HepG2 (cell line): Measurements from ENCODE around the gene ATP9B. TPM values are rescaled to one million over a fixed set of nuclear protein-coding genes. Genes with fewer than 3 reads are reported as not detected.

ENCODE experiments used
- ATAC-seq: fragments of 200-7000 bp; cut with Tn5 transposase; 3 replicates; pipeline ENCODE4 v1.9.1; 2020; ENCODE audit warnings: mild to moderate bottlenecking, moderate library complexity
- BruUV-seq: library from RNA; stranded (reverse); fragments of 400-500 nt; replicated peaks from 2 replicates; lab custom pipeline; 2021; lab: Mats Ljungman, UMichigan
- CTCF ChIA-PET: fragments of 300-600 bp; formaldehyde crosslinking; extraction: SDS; loops from one replicate; lab custom pipeline; 2021; ENCODE audit warnings: low total read pairs, inconsistent platforms, low intra/inter-chr PET ratio; lab: Yijun Ruan, JAX
- POLR2A ChIA-PET: fragments of 350-600 bp; sonication (Branson Sonifier 250); formaldehyde crosslinking; loops from one replicate; lab custom pipeline; 2020; ENCODE audit warnings: antibody characterized with exemption, inconsistent platforms; lab: Yijun Ruan, JAX
- DNase-seq: peaks from one replicate; pipeline ENCODE4 v3.0.0-alpha.2; 2015; ENCODE audit warnings: low spot score
- FAIRE-seq: peaks from 3 replicates; lab custom pipeline; 2011; peaks lifted over from hg19 to GRCh38; lab: Jason Lieb, UNC
- H2AFZ ChIP-seq: one replicate; pipeline ENCODE4 v1.6.1; 2011; ENCODE audit warnings: low read length, inconsistent platforms
- H3K27ac ChIP-seq: fragments of 300-600 bp; 3 replicates; pipeline ENCODE4 v1.8.0; 2011; ENCODE audit warnings: mixed run types, mild to moderate bottlenecking, mixed read lengths, low read length, inconsistent platforms; ENCODE audit not compliant: insufficient read depth; ENCODE audit errors: extremely low read length
- H3K27me3 ChIP-seq, 2 experiments: fragments of 200-600 bp in 1 of 2; 2 replicates in 1 of 2; 3 replicates in 1 of 2; pipeline versions ENCODE4 v1.6.0 to v1.8.0; 2011; ENCODE audit warnings: low read length in 2 of 2, mild to moderate bottlenecking in 2 of 2, moderate library complexity in 2 of 2, inconsistent platforms in 1 of 2; ENCODE audit not compliant: insufficient read depth in 2 of 2, control insufficient read depth in 1 of 2
- H3K36me3 ChIP-seq, 2 experiments: fragments of 200-600 bp in 1 of 2; replicated peaks in 1 of 2; 2 replicates in 1 of 2; 3 replicates in 1 of 2; pipeline versions ENCODE4 v1.5.1 to v1.8.0; 2011; ENCODE audit warnings: low read length in 2 of 2, inconsistent platforms in 1 of 2; ENCODE audit not compliant: insufficient read depth in 2 of 2, control insufficient read depth in 1 of 2
- H3K4me1 ChIP-seq: 2 replicates; pipeline ENCODE4 v1.5.1; 2012; ENCODE audit warnings: low read length, inconsistent platforms; ENCODE audit not compliant: insufficient read depth
- H3K4me2 ChIP-seq: 2 replicates; pipeline ENCODE4 v1.6.0; 2011; ENCODE audit warnings: low read depth, low read length, inconsistent platforms
- H3K4me3 ChIP-seq, 3 experiments: fragments of 200-600 bp in 1 of 3; sonication (generic), shearing (Covaris generic) in 1 of 3; replicated peaks in 1 of 3; 2 replicates each; pipeline ENCODE4 v1.5.1; 2011 to 2016; ENCODE audit warnings: low read length in 3 of 3, inconsistent platforms in 2 of 3, low read depth in 2 of 3, mild to moderate bottlenecking in 2 of 3, control low read depth in 1 of 3, mixed read lengths in 1 of 3; ENCODE audit not compliant: insufficient read depth in 1 of 3
- H3K79me2 ChIP-seq: one replicate; pipeline ENCODE4 v1.6.1; 2011; ENCODE audit warnings: low read length, inconsistent platforms; ENCODE audit not compliant: insufficient read depth
- H3K9ac ChIP-seq: 2 replicates; pipeline ENCODE4 v1.6.0; 2011; ENCODE audit warnings: mild to moderate bottlenecking, low read depth, low read length, inconsistent platforms; ENCODE audit not compliant: insufficient read depth
- H3K9me3 ChIP-seq: 2 replicates; pipeline ENCODE4 v1.5.1; 2012; ENCODE audit warnings: mild to moderate bottlenecking, low read length
- H4K20me1 ChIP-seq: 2 replicates; pipeline ENCODE4 v1.6.0; 2011; ENCODE audit warnings: inconsistent platforms, mild to moderate bottlenecking, low read length, moderate library complexity; ENCODE audit not compliant: insufficient read depth
- AKNA ChIP-seq: sonication (generic); formaldehyde crosslinking; IDR thresholded peaks from 2 replicates; pipeline ENCODE4 v1.4.0; 2020; ENCODE audit warnings: missing genetic modification reagents, borderline replicate concordance
- E2F5 ChIP-seq: sonication (generic); formaldehyde crosslinking; conservative IDR thresholded peaks from 2 replicates; pipeline ENCODE4 v1.4.0; 2020; ENCODE audit warnings: missing genetic modification reagents
- HMG20B ChIP-seq: conservative IDR thresholded peaks from 2 replicates; pipeline ENCODE4 v1.6.1; 2016; ENCODE audit warnings: missing genetic modification reagents, missing compliant biosample characterization
- PAF1 ChIP-seq: IDR thresholded peaks from 2 replicates; pipeline ENCODE4 v1.6.1; 2016; ENCODE audit warnings: missing genetic modification reagents, missing compliant biosample characterization
- ZNF253 ChIP-seq: sonication (generic); formaldehyde crosslinking; IDR thresholded peaks from 2 replicates; pipeline ENCODE4 v1.8.0; 2022; ENCODE audit warnings: mild to moderate bottlenecking, missing genetic modification reagents, borderline replicate concordance
- ZNF674 ChIP-seq: sonication (generic); formaldehyde crosslinking; IDR thresholded peaks from 2 replicates; pipeline ENCODE4 v1.5.0; 2020; ENCODE audit warnings: low read depth, mild to moderate bottlenecking, missing genetic modification reagents
- WGBS: methylation state at CpG from one replicate; pipeline ENCODE4 v1.1.6; 2017; ENCODE audit warnings: low lambda C conversion rate; 5-methylcytosine and 5-hydroxymethylcytosine counted together
- in situ Hi-C: cut with HindIII; loops from 2 replicates; pipeline ENCODE4 v1.10.0; 2017; ENCODE audit warnings: low pct_unique_long_range_greater_than_20kb; ENCODE audit not compliant: extremely low pct_ligation_motif_present
- intact Hi-C: fragments of 100-400 bp; cut with micrococcal nuclease; formaldehyde crosslinking; loops from one replicate; pipeline ENCODE4 v1.10.0; 2022; ENCODE audit not compliant: unreplicated experiment
- polyA plus RNA-seq, 8 experiments: library from polyadenylated mRNA; depleted of rRNA in 3 of 8; stranded (reverse) in 7 of 8; unstranded in 1 of 8; fragments of >200 nt; fragmentation: Illumina TruSeq in 4 of 8; extraction: Trizol in 4 of 8; gene quantifications; 2 replicates each; pipeline versions ENCODE4 v1.2.1 to v1.2.3, GENCODE V29; 2011 to 2016; ENCODE audit warnings: low read depth in 4 of 8, missing spikeins in 1 of 8, mixed read lengths in 1 of 8; ENCODE audit not compliant: insufficient read depth in 1 of 8
- total RNA-seq, 5 experiments: library from RNA; depleted of rRNA; stranded (reverse); fragments of >200 nt; fragmentation: Illumina TruSeq; extraction: Trizol; gene quantifications; 2 replicates each; pipeline ENCODE4 v1.2.3, GENCODE V29; 2016; ENCODE audit warnings: low read depth in 1 of 5

Gene ATP9B
- total and polyA plus RNA-seq, 2 of the 13 experiments (the other 11 are each of a cell fraction or from before 2014, with no cell fraction given), result 10.8 to 11.3 TPM

- H3K36me3 ChIP-seq, result no peaks in the 10 kb centered on the region; a peak in 1 of 5 replicates
- H3K4me3 ChIP-seq, result peak overlapping the region; percentile 79 to 88 (median 82)
- FAIRE-seq (peak; percentile 12), ATAC-seq (no peak), DNase-seq (no peak)
- H4K20me1 ChIP-seq, result no peaks in the 10 kb centered on the region
- peak overlapping the region; percentile 90 for H3K9ac ChIP-seq
- H3K79me2 ChIP-seq, result peaks cover 39% of the 10 kb centered on the region
- 39% methylated on average over 3 of the region's 3 CpGs for WGBS
- no TSS peak for BruUV-seq
- H3K27me3 ChIP-seq, result no peaks in the 10 kb centered on the region; a peak in 1 of 5 replicates
- in situ Hi-C loops (no loop called here), intact Hi-C loops (loop anchor here (10.0 kb wide), 1 partner anchor 104 kb away; no protein-coding TSS in a partner anchor)
- H2AFZ ChIP-seq, result no peak overlapping the region
- H3K9me3 ChIP-seq, result no peaks in the 10 kb centered on the region
- POLR2A ChIA-PET, result no interaction called here
- TF ChIP-seq PAF1 (CRISPR knock-in tag) (no peak), ZNF674 (CRISPR knock-in tag) (no peak)
- CTCF ChIA-PET, result no interaction called here
- peaks cover 30% of the 10 kb centered on the region for H3K4me1 ChIP-seq
- peak overlapping the region; percentile 76 for H3K27ac ChIP-seq
- H3K4me2 ChIP-seq, result peak overlapping the region; percentile 82
These were observed 1.3 kb downstream of the ATP9B start for GRCh38 chr18:79070486-79070885.

- no TSS peak for BruUV-seq
- in situ Hi-C loops, result no loop called here
These were observed 1.8 kb downstream of the ATP9B start for GRCh38 chr18:79071037-79071436.

More at GRCh38 chr18:79071037-79071436, 1.8 kb downstream of the ATP9B start:
- Histone ChIP-seq H3K4me3 (peak overlapping the region in 2 of 3 experiments; percentile 79 to 88; a peak in 2 of 6 replicates), H3K27me3 (no peaks in the 10 kb centered on the region; a peak in 1 of 5 replicates), H3K4me2 (peak overlapping the region; percentile 82), H3K36me3 (no peaks in the 10 kb centered on the region; a peak in 1 of 5 replicates)
- WGBS, result 100% methylated on average over 1 of the region's 1 CpG
- TF ChIP-seq AKNA (CRISPR knock-in tag) (no peak), ZNF253 (CRISPR knock-in tag) (no peak), HMG20B (CRISPR knock-in tag) (no peak), E2F5 (CRISPR knock-in tag) (no peak)
- TF ChIP-seq, all 625 proteins: peak for 0
- POLR2A ChIA-PET, result no interaction called here
- H3K9me3 ChIP-seq, result no peaks in the 10 kb centered on the region
- CTCF ChIA-PET, result no interaction called here
- peak overlapping the region; percentile 90; the same call in 1 of the 2 replicates for H3K9ac ChIP-seq
- H2AFZ ChIP-seq, result no peak overlapping the region
- H3K79me2 ChIP-seq, result peaks cover 44% of the 10 kb centered on the region
- FAIRE-seq (no peak), DNase-seq (no peak), ATAC-seq (no peak)
- H4K20me1 ChIP-seq, result no peaks in the 10 kb centered on the region
- H3K4me1 ChIP-seq, result peaks cover 30% of the 10 kb centered on the region
- H3K27ac ChIP-seq, result no peak overlapping the region
- intact Hi-C loops, result loop anchor here (10.0 kb wide), 1 partner anchor 104 kb away; no protein-coding TSS in a partner anchor
